Activated T-cell treated with anti-CD3 and anti-CD28 coated beads, Interleukin-2, amount 50 U/mL, for 24 hours (primary cell): ENCODE results near the gene NR0B1.

Experiments
- DNase-seq: peaks from one replicate; pipeline ENCODE4 v3.0.0-alpha.2; 2020
- H3K27ac Mint-ChIP-seq: 2 replicates; pipeline ENCODE4 v1.8.0; 2020; ENCODE audit warnings: mild to moderate bottlenecking, mixed read lengths
- H3K27me3 Mint-ChIP-seq: 2 replicates; pipeline ENCODE4 v1.8.0; 2020; ENCODE audit warnings: mixed read lengths
- H3K36me3 Mint-ChIP-seq: 2 replicates; pipeline ENCODE4 v1.8.0; 2020; ENCODE audit warnings: low read depth, mixed read lengths
- H3K4me1 Mint-ChIP-seq: 2 replicates; pipeline ENCODE4 v1.8.0; 2020; ENCODE audit warnings: low read depth, mixed read lengths
- H3K4me3 Mint-ChIP-seq: 2 replicates; pipeline ENCODE4 v1.8.0; 2020; ENCODE audit warnings: mild to moderate bottlenecking, moderate library complexity, mixed read lengths
- H3K9me3 Mint-ChIP-seq: 2 replicates; pipeline ENCODE4 v1.8.0; 2020; ENCODE audit warnings: mixed read lengths

Gene NR0B1

DNA sequence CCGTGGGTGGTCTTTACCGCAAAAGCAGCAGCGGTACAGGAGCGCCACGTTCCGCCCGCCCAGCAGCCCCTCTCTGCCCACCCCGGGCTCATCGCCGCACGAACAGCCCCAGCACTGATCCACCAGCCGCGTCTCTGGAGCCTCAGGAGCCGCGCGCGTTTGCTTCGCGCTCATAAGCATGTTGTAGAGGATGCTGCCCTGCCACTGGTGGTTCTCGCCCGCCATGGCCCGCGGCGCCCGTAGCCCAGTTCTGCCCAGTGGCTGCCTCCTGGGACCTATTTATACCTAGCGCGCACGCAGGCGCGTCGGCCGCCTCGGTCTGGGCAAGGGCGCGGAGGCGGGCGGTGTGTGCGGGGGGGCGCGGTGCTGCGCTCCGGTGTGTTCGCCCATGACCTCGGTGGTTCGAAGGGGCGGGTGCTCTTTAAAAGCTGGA is at the start of gene NR0B1:
TSS of gene NR0B1 (minus strand) at position 252 of the 433 bp plus-strand sequence. CDS start at position 225, 27 bp downstream.
- no peak for DNase-seq
- Mint-ChIP-seq H3K9me3 (no peaks in the 10 kb centered on the region), H3K27ac (no peak within 1 kb of the TSS), H3K36me3 (no peaks in the 10 kb centered on the region), H3K27me3 (peaks cover 49% of the 10 kb centered on the region), H3K4me3 (no peak within 1 kb of the TSS), H3K4me1 (no peaks in the 10 kb centered on the region)

DNA sequence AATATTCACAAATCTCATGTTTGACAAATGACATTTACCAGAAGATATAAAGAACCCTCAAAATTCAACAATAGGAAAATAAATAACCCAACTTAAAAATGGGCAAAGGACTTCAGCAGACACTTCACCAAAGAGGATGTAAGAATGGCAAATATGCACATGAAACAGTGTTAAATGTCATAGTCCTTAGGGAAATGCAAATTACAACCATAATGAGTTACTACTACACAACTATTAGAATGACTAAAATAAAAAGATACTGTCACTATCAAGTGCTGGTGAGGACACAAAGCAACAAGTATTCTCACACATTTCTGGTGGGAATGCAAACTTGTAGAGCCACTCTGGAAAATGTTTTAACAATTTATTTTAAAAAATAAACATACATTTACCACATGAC is 40.8 kb upstream of the NR0B1 start:
- Mint-ChIP-seq H3K4me1 (no peaks in the 10 kb centered on the region), H3K4me3 (no peak overlapping the region), H3K27me3 (peaks cover 2% of the 10 kb centered on the region), H3K36me3 (no peaks in the 10 kb centered on the region), H3K9me3 (peaks cover 19% of the 10 kb centered on the region), H3K27ac (no peak overlapping the region)
- no peak for DNase-seq

GRCh38 chrX:30343206-30343605 is 34.0 kb upstream of the NR0B1 start:
- no peak for DNase-seq
- Mint-ChIP-seq H3K4me3 (no peak overlapping the region), H3K4me1 (no peaks in the 10 kb centered on the region), H3K27ac (no peak overlapping the region), H3K36me3 (no peaks in the 10 kb centered on the region), H3K9me3 (no peaks in the 10 kb centered on the region), H3K27me3 (peaks cover 21% of the 10 kb centered on the region)

- Mint-ChIP-seq H3K27me3 (peaks cover 31% of the 10 kb centered on the region), H3K4me3 (no peak overlapping the region), H3K36me3 (no peaks in the 10 kb centered on the region), H3K27ac (no peak overlapping the region), H3K9me3 (no peaks in the 10 kb centered on the region), H3K4me1 (no peaks in the 10 kb centered on the region)
- DNase-seq: no peak
Measured at GRCh38 chrX:30340753-30341152, 31.6 kb upstream of the NR0B1 start.

GRCh38 chrX:30327762-30328161 is 18.6 kb upstream of the NR0B1 start:
- Mint-ChIP-seq H3K9me3 (no peaks in the 10 kb centered on the region), H3K4me1 (no peaks in the 10 kb centered on the region), H3K27ac (no peak overlapping the region), H3K36me3 (no peaks in the 10 kb centered on the region), H3K4me3 (no peak overlapping the region), H3K27me3 (peaks cover 22% of the 10 kb centered on the region)
- DNase-seq: no peak

GRCh38 chrX:30317308-30317707 is 8.1 kb upstream of the NR0B1 start:
- H3K4me1 Mint-ChIP-seq: no peaks in the 10 kb centered on the region
- no peaks in the 10 kb centered on the region for H3K9me3 Mint-ChIP-seq
- no peak overlapping the region for H3K4me3 Mint-ChIP-seq
- no peak overlapping the region for H3K27ac Mint-ChIP-seq
- no peaks in the 10 kb centered on the region for H3K36me3 Mint-ChIP-seq
- no peak for DNase-seq
- peaks cover 27% of the 10 kb centered on the region for H3K27me3 Mint-ChIP-seq

DNA sequence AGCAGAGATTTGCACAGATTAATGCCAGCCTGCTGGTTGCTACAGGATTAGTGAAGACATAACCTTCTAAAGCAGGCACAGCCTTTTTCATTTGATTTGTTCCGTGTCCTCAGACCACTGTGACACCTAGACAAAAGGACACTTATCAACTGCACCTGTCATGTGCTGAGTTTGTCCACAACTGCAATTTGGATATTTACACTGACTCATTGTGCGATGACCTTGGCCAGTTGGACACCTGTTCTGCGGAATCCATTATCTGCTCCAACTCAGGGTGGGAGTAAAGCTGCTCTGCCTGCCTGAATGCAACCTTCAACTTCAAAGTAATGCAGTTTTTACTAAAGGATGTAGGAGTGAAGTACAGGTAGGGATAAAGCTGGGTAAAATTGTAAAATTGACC is 4.1 kb upstream of the NR0B1 start:
- no peaks in the 10 kb centered on the region for H3K36me3 Mint-ChIP-seq
- no peak overlapping the region for H3K4me3 Mint-ChIP-seq
- H3K27ac Mint-ChIP-seq: no peak overlapping the region
- no peak for DNase-seq
- no peaks in the 10 kb centered on the region for H3K4me1 Mint-ChIP-seq
- H3K9me3 Mint-ChIP-seq: no peaks in the 10 kb centered on the region
- peaks cover 41% of the 10 kb centered on the region for H3K27me3 Mint-ChIP-seq

DNA sequence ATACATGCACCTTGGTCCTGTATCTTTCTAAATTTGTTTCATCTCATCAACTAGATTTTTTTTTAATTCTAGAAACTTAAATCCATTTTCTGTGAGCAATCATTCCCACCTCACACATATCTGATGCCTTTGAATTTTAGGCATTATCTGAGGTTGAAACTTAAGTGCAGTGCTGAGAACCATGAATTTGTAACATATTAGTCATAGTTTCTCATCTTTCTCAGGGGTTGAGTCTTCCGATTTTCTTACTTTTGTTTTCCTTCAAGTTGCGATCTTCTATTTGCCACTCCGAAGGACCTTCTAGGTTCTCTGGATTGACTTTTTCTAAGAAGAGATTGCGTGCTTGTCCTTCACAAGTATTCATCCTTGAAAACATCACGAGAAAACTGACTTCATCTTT is 3.7 kb upstream of the NR0B1 start:
- H3K4me1 Mint-ChIP-seq: no peaks in the 10 kb centered on the region
- no peak for DNase-seq
- H3K36me3 Mint-ChIP-seq: no peaks in the 10 kb centered on the region
- H3K27me3 Mint-ChIP-seq: peaks cover 42% of the 10 kb centered on the region
- H3K4me3 Mint-ChIP-seq: no peak overlapping the region
- no peak overlapping the region for H3K27ac Mint-ChIP-seq
- H3K9me3 Mint-ChIP-seq: no peaks in the 10 kb centered on the region

DNA sequence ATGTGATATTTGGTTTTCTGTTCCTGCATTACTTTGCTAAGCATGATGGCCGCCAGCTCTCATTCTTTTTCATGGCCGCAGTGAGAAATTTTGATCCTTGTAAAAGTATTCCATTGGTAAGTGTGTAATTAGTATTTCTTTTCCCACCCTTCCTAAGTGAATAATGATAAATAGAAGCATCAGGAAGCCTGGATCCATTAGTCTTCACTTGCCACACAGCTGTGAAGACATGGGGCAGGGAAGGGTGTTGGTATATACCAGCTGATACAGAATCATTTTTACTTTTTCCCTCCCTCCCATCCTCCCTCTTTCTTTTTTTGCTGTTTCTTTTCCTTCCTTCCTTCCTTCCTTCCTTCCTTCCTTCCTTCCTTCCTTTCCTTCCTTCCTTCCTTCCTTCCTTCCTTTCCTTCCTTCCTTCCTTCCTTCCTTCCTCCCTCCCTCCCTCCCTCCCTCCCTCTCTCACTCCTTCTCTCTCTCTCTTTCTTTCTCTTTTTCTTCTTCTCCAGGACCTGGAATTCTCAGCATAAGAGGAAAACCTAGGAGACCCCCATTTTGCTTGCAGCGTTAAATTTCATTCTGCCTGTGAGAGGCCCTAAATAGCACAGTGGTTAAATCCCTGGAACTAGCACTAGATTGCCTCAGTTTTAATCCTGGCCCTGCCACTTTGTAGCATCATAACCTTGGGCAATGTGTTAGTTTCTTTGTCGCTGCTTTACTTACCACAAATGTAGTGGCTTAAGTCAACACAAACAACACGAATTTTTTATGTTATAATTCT is 1.4 kb upstream of the NR0B1 start:
- DNase-seq: no peak
- no peaks in the 10 kb centered on the region for H3K4me1 Mint-ChIP-seq
- H3K27ac Mint-ChIP-seq: no peak overlapping the region
- H3K36me3 Mint-ChIP-seq: no peaks in the 10 kb centered on the region
- H3K9me3 Mint-ChIP-seq: no peaks in the 10 kb centered on the region
- H3K27me3 Mint-ChIP-seq: peaks cover 44% of the 10 kb centered on the region
- no peak overlapping the region for H3K4me3 Mint-ChIP-seq

- H3K4me3 Mint-ChIP-seq: no peak overlapping the region
- H3K27ac Mint-ChIP-seq: no peak overlapping the region
- H3K36me3 Mint-ChIP-seq: no peaks in the 10 kb centered on the region
- DNase-seq: no peak
- no peaks in the 10 kb centered on the region for H3K9me3 Mint-ChIP-seq
- no peaks in the 10 kb centered on the region for H3K4me1 Mint-ChIP-seq
- H3K27me3 Mint-ChIP-seq: peaks cover 49% of the 10 kb centered on the region
Measured at GRCh38 chrX:30308263-30309138, 689 bp downstream of the NR0B1 start.

- H3K9me3 Mint-ChIP-seq: no peaks in the 10 kb centered on the region
- no peak for DNase-seq
- no peaks in the 10 kb centered on the region for H3K36me3 Mint-ChIP-seq
- peaks cover 56% of the 10 kb centered on the region for H3K27me3 Mint-ChIP-seq
- no peaks in the 10 kb centered on the region for H3K4me1 Mint-ChIP-seq
- H3K27ac Mint-ChIP-seq: no peak overlapping the region
- no peak overlapping the region for H3K4me3 Mint-ChIP-seq
Measured at GRCh38 chrX:30307466-30307865, 1.7 kb downstream of the NR0B1 start.

DNA sequence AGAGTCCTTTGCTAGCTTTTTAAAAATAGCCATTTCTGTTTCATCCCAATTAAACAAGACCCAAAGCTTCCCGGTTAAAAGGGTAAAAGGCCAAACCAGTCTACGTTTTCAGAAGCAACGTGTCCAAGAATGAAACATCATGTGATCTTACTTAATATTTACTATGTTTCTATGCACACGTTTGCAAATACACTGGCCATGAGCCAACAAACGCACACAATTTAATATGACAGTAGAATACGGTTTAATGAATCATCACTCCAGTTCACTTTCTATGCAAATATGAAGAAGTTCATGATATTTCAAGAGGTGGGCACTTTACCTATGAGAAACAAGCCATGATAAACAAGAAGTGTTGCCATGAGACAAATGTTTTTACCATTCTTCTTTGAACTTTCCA is 4.3 kb downstream of the NR0B1 start:
- peaks cover 53% of the 10 kb centered on the region for H3K27me3 Mint-ChIP-seq
- DNase-seq: no peak
- H3K9me3 Mint-ChIP-seq: no peaks in the 10 kb centered on the region
- H3K4me1 Mint-ChIP-seq: no peaks in the 10 kb centered on the region
- H3K27ac Mint-ChIP-seq: no peak overlapping the region
- H3K36me3 Mint-ChIP-seq: no peaks in the 10 kb centered on the region
- no peak overlapping the region for H3K4me3 Mint-ChIP-seq

GRCh38 chrX:30302956-30303355 is 6.2 kb downstream of the NR0B1 start:
- H3K9me3 Mint-ChIP-seq: no peaks in the 10 kb centered on the region
- H3K36me3 Mint-ChIP-seq: no peaks in the 10 kb centered on the region
- peaks cover 55% of the 10 kb centered on the region for H3K27me3 Mint-ChIP-seq
- no peak for DNase-seq
- H3K27ac Mint-ChIP-seq: no peak overlapping the region
- H3K4me1 Mint-ChIP-seq: no peaks in the 10 kb centered on the region
- H3K4me3 Mint-ChIP-seq: no peak overlapping the region

GRCh38 chrX:30301963-30302362 is 7.2 kb downstream of the NR0B1 start:
- Mint-ChIP-seq H3K4me1 (peaks cover under 1% of the 10 kb centered on the region), H3K4me3 (no peak overlapping the region), H3K27me3 (peaks cover 51% of the 10 kb centered on the region)

DNA sequence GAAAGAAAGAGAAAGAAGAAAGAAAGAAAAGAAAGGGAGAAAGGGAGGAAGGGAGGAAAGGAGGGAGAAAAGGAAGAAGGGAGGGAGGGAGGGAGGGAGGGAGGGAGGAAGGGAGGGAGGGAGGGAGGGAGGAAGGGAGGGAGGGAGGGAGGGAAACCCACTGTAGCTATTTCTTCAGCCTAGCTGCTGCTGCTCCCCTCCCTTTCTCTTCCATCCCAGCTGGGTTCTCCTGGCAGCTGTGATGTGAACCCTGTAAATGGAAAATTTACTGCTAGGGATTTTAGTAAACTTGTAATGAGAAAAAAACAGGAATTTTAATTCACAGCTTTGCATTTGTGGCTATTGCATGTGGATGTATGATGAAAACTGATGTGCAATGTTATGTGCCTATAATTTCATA is 8.0 kb downstream of the NR0B1 start:
- Mint-ChIP-seq H3K4me3 (no peak overlapping the region), H3K9me3 (no peaks in the 10 kb centered on the region), H3K27ac (no peak overlapping the region), H3K36me3 (no peaks in the 10 kb centered on the region), H3K27me3 (peaks cover 48% of the 10 kb centered on the region), H3K4me1 (peaks cover 2% of the 10 kb centered on the region)
- no peak for DNase-seq

More at GRCh38 chrX:30301963-30302362, 7.2 kb downstream of the NR0B1 start:
- DNase-seq: no peak
- Mint-ChIP-seq H3K9me3 (no peaks in the 10 kb centered on the region), H3K36me3 (no peaks in the 10 kb centered on the region), H3K27ac (no peak overlapping the region)
